K562 (cell line): ENCODE results near the gene TCF12. TPM values are rescaled to one million over a fixed set of nuclear protein-coding genes. Genes with fewer than 3 reads are reported as not detected.

Experiments
- polyA plus RNA-seq, 8 experiments: library from polyadenylated mRNA; depleted of rRNA in 4 of 8; stranded (reverse) in 5 of 8; unstranded in 3 of 8; fragments of >200 nt; fragmentation: Nextera tagmentation in 2 of 8; fragmentation: Illumina TruSeq in 1 of 8; extraction: Ambion mirVana in 2 of 8; extraction: Trizol in 1 of 8; gene quantifications; 2 replicates each; pipeline versions ENCODE4 v1.2.1 to v1.2.3, GENCODE V29; 2011 to 2014; ENCODE audit warnings: inconsistent platforms in 1 of 8, missing spikeins in 1 of 8
- total RNA-seq, 7 experiments: library from RNA; depleted of rRNA in 6 of 7; stranded (reverse); fragments of >200 nt in 6 of 7; fragmentation: Illumina TruSeq in 2 of 7; extraction: Trizol in 2 of 7; gene quantifications; 2 replicates each; pipeline versions ENCODE4 v1.2.1 to v1.2.3, GENCODE V29; 2011 to 2021; ENCODE audit warnings: low replicate concordance in 1 of 7
- TF ChIP-seq, protein P1 (sequence below): fragments of 450-650 bp; IDR thresholded peaks from 2 replicates; pipeline ENCODE4 v1.6.1; 2016; ENCODE audit warnings: mild to moderate bottlenecking, moderate library complexity
- TF ChIP-seq, protein P2 (sequence below): sonication (generic); formaldehyde crosslinking; IDR thresholded peaks from 2 replicates; pipeline ENCODE4 v1.5.0; 2020; ENCODE audit warnings: missing genetic modification reagents
- TF ChIP-seq, protein P3 (sequence below): fragments of 450-650 bp; IDR thresholded peaks from 2 replicates; pipeline ENCODE4 v1.6.1; 2017; ENCODE audit warnings: antibody characterized with exemption, mild to moderate bottlenecking

Gene TCF12
- total and polyA plus RNA-seq, 9 of the 15 experiments (the other 6 are each of a cell fraction or from before 2014, with no cell fraction given), result 10.5 to 132 (median 52.9) TPM

DNA sequence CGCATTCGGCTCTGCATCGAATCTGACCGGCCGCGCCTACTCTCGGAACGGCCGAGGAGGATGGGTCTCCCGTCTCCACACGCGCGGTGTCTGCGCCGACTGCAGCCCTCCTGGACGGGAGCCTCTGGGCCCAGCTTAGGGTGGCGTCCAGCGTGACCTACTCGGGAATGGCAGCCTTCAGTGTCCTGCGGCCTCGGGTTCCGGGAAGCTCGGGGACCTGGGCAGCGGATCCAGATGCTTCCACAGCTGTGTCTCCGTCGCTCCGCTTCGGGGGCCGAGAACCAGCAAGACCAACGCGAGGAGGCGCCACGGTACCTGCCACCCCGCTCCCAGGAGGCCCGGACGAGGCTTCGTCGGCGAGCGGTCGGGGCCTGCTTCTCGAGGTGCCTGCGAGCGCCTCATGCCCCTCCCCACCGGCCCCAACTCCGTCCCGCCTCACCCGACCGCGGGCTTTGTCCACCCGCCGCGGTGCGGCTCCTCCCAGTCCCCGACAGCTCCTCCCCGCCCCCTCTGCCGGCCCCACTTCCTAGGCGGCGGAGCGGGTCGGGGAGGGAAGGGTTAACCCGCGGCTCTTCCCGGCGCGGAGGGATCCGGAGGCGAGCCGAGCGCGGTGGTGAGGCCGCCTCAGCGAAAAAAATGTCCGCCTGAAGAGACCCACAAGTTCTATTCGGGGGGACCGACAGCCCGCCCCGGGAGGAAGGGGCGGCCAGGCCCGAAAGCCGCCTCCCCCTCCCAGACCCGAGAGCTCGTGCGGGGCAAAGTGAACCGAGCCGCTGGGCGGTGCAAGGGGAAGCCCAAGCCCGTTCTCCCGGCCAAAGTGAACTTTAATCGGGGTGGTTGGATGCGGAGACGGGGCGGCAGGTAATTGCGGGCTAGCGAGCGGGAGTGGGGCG is at the start of gene TCF12 (continued):
- TF ChIP-seq, protein P1, sequence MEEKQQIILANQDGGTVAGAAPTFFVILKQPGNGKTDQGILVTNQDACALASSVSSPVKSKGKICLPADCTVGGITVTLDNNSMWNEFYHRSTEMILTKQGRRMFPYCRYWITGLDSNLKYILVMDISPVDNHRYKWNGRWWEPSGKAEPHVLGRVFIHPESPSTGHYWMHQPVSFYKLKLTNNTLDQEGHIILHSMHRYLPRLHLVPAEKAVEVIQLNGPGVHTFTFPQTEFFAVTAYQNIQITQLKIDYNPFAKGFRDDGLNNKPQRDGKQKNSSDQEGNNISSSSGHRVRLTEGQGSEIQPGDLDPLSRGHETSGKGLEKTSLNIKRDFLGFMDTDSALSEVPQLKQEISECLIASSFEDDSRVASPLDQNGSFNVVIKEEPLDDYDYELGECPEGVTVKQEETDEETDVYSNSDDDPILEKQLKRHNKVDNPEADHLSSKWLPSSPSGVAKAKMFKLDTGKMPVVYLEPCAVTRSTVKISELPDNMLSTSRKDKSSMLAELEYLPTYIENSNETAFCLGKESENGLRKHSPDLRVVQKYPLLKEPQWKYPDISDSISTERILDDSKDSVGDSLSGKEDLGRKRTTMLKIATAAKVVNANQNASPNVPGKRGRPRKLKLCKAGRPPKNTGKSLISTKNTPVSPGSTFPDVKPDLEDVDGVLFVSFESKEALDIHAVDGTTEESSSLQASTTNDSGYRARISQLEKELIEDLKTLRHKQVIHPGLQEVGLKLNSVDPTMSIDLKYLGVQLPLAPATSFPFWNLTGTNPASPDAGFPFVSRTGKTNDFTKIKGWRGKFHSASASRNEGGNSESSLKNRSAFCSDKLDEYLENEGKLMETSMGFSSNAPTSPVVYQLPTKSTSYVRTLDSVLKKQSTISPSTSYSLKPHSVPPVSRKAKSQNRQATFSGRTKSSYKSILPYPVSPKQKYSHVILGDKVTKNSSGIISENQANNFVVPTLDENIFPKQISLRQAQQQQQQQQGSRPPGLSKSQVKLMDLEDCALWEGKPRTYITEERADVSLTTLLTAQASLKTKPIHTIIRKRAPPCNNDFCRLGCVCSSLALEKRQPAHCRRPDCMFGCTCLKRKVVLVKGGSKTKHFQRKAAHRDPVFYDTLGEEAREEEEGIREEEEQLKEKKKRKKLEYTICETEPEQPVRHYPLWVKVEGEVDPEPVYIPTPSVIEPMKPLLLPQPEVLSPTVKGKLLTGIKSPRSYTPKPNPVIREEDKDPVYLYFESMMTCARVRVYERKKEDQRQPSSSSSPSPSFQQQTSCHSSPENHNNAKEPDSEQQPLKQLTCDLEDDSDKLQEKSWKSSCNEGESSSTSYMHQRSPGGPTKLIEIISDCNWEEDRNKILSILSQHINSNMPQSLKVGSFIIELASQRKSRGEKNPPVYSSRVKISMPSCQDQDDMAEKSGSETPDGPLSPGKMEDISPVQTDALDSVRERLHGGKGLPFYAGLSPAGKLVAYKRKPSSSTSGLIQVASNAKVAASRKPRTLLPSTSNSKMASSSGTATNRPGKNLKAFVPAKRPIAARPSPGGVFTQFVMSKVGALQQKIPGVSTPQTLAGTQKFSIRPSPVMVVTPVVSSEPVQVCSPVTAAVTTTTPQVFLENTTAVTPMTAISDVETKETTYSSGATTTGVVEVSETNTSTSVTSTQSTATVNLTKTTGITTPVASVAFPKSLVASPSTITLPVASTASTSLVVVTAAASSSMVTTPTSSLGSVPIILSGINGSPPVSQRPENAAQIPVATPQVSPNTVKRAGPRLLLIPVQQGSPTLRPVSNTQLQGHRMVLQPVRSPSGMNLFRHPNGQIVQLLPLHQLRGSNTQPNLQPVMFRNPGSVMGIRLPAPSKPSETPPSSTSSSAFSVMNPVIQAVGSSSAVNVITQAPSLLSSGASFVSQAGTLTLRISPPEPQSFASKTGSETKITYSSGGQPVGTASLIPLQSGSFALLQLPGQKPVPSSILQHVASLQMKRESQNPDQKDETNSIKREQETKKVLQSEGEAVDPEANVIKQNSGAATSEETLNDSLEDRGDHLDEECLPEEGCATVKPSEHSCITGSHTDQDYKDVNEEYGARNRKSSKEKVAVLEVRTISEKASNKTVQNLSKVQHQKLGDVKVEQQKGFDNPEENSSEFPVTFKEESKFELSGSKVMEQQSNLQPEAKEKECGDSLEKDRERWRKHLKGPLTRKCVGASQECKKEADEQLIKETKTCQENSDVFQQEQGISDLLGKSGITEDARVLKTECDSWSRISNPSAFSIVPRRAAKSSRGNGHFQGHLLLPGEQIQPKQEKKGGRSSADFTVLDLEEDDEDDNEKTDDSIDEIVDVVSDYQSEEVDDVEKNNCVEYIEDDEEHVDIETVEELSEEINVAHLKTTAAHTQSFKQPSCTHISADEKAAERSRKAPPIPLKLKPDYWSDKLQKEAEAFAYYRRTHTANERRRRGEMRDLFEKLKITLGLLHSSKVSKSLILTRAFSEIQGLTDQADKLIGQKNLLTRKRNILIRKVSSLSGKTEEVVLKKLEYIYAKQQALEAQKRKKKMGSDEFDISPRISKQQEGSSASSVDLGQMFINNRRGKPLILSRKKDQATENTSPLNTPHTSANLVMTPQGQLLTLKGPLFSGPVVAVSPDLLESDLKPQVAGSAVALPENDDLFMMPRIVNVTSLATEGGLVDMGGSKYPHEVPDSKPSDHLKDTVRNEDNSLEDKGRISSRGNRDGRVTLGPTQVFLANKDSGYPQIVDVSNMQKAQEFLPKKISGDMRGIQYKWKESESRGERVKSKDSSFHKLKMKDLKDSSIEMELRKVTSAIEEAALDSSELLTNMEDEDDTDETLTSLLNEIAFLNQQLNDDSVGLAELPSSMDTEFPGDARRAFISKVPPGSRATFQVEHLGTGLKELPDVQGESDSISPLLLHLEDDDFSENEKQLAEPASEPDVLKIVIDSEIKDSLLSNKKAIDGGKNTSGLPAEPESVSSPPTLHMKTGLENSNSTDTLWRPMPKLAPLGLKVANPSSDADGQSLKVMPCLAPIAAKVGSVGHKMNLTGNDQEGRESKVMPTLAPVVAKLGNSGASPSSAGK, result peak; percentile 96
- TF ChIP-seq, protein P2, sequence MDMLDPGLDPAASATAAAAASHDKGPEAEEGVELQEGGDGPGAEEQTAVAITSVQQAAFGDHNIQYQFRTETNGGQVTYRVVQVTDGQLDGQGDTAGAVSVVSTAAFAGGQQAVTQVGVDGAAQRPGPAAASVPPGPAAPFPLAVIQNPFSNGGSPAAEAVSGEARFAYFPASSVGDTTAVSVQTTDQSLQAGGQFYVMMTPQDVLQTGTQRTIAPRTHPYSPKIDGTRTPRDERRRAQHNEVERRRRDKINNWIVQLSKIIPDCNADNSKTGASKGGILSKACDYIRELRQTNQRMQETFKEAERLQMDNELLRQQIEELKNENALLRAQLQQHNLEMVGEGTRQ (CRISPR knock-in tag), result no peak
- TF ChIP-seq, protein P3, sequence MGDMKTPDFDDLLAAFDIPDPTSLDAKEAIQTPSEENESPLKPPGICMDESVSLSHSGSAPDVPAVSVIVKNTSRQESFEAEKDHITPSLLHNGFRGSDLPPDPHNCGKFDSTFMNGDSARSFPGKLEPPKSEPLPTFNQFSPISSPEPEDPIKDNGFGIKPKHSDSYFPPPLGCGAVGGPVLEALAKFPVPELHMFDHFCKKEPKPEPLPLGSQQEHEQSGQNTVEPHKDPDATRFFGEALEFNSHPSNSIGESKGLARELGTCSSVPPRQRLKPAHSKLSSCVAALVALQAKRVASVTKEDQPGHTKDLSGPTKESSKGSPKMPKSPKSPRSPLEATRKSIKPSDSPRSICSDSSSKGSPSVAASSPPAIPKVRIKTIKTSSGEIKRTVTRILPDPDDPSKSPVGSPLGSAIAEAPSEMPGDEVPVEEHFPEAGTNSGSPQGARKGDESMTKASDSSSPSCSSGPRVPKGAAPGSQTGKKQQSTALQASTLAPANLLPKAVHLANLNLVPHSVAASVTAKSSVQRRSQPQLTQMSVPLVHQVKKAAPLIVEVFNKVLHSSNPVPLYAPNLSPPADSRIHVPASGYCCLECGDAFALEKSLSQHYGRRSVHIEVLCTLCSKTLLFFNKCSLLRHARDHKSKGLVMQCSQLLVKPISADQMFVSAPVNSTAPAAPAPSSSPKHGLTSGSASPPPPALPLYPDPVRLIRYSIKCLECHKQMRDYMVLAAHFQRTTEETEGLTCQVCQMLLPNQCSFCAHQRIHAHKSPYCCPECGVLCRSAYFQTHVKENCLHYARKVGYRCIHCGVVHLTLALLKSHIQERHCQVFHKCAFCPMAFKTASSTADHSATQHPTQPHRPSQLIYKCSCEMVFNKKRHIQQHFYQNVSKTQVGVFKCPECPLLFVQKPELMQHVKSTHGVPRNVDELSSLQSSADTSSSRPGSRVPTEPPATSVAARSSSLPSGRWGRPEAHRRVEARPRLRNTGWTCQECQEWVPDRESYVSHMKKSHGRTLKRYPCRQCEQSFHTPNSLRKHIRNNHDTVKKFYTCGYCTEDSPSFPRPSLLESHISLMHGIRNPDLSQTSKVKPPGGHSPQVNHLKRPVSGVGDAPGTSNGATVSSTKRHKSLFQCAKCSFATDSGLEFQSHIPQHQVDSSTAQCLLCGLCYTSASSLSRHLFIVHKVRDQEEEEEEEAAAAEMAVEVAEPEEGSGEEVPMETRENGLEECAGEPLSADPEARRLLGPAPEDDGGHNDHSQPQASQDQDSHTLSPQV, result peak; percentile 65
